Astrocyte (in vitro differentiated cells and primary cell): ENCODE measurements around the gene CHST6. TPM values are rescaled to one million over a fixed set of nuclear protein-coding genes. Genes with fewer than 3 reads are reported as not detected.

Experiments used
- DNase-seq: peaks from one replicate; pipeline ENCODE4 v3.0.0-alpha.2; 2010; ENCODE audit warnings: low read depth
- FAIRE-seq: peaks from 2 replicates; lab custom pipeline; 2011; peaks lifted over from hg19 to GRCh38; lab: Jason Lieb, UNC
- H2AFZ ChIP-seq: 2 replicates; pipeline ENCODE4 v1.6.0; 2012; ENCODE audit warnings: low read depth, low read length, inconsistent platforms
- H3K27ac ChIP-seq: 2 replicates; pipeline ENCODE4 v1.5.1; 2011; ENCODE audit warnings: low read depth, low read length, inconsistent platforms
- H3K27me3 ChIP-seq: 2 replicates; pipeline ENCODE4 v1.6.0; 2011; ENCODE audit warnings: low read length, inconsistent platforms; ENCODE audit not compliant: insufficient read depth
- H3K36me3 ChIP-seq: 2 replicates; pipeline ENCODE4 v1.5.1; 2011; ENCODE audit warnings: low read length, inconsistent platforms; ENCODE audit not compliant: insufficient read depth
- H3K4me1 ChIP-seq: 2 replicates; pipeline ENCODE4 v1.5.1; 2011; ENCODE audit warnings: low read length, inconsistent platforms; ENCODE audit not compliant: insufficient read depth
- H3K4me2 ChIP-seq: 2 replicates; pipeline ENCODE4 v1.6.0; 2012; ENCODE audit warnings: low read length, inconsistent platforms
- H3K4me3 ChIP-seq: 2 replicates; pipeline ENCODE4 v1.5.1; 2011; ENCODE audit warnings: low read depth, mild to moderate bottlenecking, low read length, inconsistent platforms; ENCODE audit not compliant: insufficient read depth
- H3K79me2 ChIP-seq: 2 replicates; pipeline ENCODE4 v1.6.0; 2012; ENCODE audit warnings: mild to moderate bottlenecking, low read length, inconsistent platforms; ENCODE audit not compliant: insufficient read depth
- H3K9ac ChIP-seq: 2 replicates; pipeline ENCODE4 v1.6.0; 2012; ENCODE audit warnings: mild to moderate bottlenecking, low read length, inconsistent platforms
- H3K9me3 ChIP-seq: 2 replicates; pipeline ENCODE4 v1.5.1; 2012; ENCODE audit warnings: low read depth, mild to moderate bottlenecking, low read length, inconsistent platforms; ENCODE audit not compliant: insufficient read depth
- H4K20me1 ChIP-seq: 2 replicates; pipeline ENCODE4 v1.6.0; 2012; ENCODE audit warnings: low read length, inconsistent platforms; ENCODE audit not compliant: insufficient read depth
- H3K27ac Mint-ChIP-seq: one replicate; pipeline ENCODE4 v1.8.0; 2021; ENCODE audit warnings: mild to moderate bottlenecking, mixed read lengths; ENCODE audit not compliant: unreplicated experiment
- H3K27me3 Mint-ChIP-seq: one replicate; pipeline ENCODE4 v1.8.0; 2021; ENCODE audit warnings: low read depth, mixed read lengths; ENCODE audit not compliant: unreplicated experiment
- H3K36me3 Mint-ChIP-seq: one replicate; pipeline ENCODE4 v1.8.0; 2021; ENCODE audit warnings: low read depth, mixed read lengths; ENCODE audit not compliant: unreplicated experiment
- H3K4me1 Mint-ChIP-seq: one replicate; pipeline ENCODE4 v1.8.0; 2021; ENCODE audit warnings: low read depth, mixed read lengths; ENCODE audit not compliant: unreplicated experiment
- H3K4me3 Mint-ChIP-seq: one replicate; pipeline ENCODE4 v1.8.0; 2021; ENCODE audit warnings: mild to moderate bottlenecking, moderate library complexity, mixed read lengths; ENCODE audit not compliant: unreplicated experiment
- H3K9me3 Mint-ChIP-seq: one replicate; pipeline ENCODE4 v1.8.0; 2021; ENCODE audit warnings: mild to moderate bottlenecking, mixed read lengths; ENCODE audit not compliant: unreplicated experiment
- EZH2 ChIP-seq: IDR thresholded peaks from 2 replicates; pipeline ENCODE4 v1.6.1; 2012; ENCODE audit warnings: mild to moderate bottlenecking, low read length, inconsistent platforms; ENCODE audit not compliant: insufficient read depth
- total RNA-seq: library from RNA; stranded (reverse); gene quantifications from 2 replicates; pipeline ENCODE4 v1.2.1, GENCODE V29; 2021
- TF ChIP-seq, protein P1 (sequence below): IDR thresholded peaks from 2 replicates; pipeline ENCODE4 v1.5.1; 2011; ENCODE audit warnings: low read depth, mild to moderate bottlenecking, inconsistent platforms, low read length, moderate library complexity; ENCODE audit not compliant: insufficient read depth

The CHST6 gene
- total RNA-seq, 1 donor from 2014 or later = 2.5 TPM

DNA sequence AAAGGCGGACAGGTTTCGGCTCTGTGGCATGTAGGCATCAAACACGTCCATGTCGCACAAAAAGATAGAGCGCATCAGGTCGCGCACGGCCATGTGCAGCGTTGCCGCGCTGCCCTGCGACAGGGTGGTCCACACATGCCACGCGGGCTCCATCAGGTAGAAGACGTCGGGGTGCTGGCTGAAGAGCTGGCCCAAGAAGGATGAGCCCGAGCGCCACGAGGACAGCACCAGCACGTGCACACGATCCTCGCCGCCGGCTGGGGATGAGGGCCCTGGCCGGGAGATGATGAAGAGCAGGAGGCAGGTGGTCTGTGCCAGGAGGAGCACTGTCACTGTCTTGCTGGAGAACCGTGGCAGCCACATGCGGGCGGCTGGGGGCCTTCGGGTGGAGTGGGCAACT lies 34.7 kb upstream of the CHST6 start:
- Histone ChIP-seq H3K4me3 (no peak overlapping the region), H3K4me2 (no peak overlapping the region), H3K27ac (no peak overlapping the region), H3K9ac (no peak overlapping the region), H4K20me1 (no peaks in the 10 kb centered on the region), H3K79me2 (no peaks in the 10 kb centered on the region), H3K4me1 (no peaks in the 10 kb centered on the region), H3K36me3 (no peaks in the 10 kb centered on the region), H2AFZ (no peak overlapping the region), H3K9me3 (no peaks in the 10 kb centered on the region), H3K27me3 (no peaks in the 10 kb centered on the region)
- TF ChIP-seq, protein P1, sequence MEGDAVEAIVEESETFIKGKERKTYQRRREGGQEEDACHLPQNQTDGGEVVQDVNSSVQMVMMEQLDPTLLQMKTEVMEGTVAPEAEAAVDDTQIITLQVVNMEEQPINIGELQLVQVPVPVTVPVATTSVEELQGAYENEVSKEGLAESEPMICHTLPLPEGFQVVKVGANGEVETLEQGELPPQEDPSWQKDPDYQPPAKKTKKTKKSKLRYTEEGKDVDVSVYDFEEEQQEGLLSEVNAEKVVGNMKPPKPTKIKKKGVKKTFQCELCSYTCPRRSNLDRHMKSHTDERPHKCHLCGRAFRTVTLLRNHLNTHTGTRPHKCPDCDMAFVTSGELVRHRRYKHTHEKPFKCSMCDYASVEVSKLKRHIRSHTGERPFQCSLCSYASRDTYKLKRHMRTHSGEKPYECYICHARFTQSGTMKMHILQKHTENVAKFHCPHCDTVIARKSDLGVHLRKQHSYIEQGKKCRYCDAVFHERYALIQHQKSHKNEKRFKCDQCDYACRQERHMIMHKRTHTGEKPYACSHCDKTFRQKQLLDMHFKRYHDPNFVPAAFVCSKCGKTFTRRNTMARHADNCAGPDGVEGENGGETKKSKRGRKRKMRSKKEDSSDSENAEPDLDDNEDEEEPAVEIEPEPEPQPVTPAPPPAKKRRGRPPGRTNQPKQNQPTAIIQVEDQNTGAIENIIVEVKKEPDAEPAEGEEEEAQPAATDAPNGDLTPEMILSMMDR = no peak
- no peak for TF ChIP-seq EZH2
- no peak for DNase-seq
- Mint-ChIP-seq H3K4me1 (no peaks in the 10 kb centered on the region), H3K36me3 (peaks cover 3% of the 10 kb centered on the region), H3K9me3 (peaks cover 2% of the 10 kb centered on the region), H3K27me3 (peaks cover 19% of the 10 kb centered on the region), H3K27ac (no peak overlapping the region), H3K4me3 (no peak overlapping the region)
- no peak for FAIRE-seq

DNA sequence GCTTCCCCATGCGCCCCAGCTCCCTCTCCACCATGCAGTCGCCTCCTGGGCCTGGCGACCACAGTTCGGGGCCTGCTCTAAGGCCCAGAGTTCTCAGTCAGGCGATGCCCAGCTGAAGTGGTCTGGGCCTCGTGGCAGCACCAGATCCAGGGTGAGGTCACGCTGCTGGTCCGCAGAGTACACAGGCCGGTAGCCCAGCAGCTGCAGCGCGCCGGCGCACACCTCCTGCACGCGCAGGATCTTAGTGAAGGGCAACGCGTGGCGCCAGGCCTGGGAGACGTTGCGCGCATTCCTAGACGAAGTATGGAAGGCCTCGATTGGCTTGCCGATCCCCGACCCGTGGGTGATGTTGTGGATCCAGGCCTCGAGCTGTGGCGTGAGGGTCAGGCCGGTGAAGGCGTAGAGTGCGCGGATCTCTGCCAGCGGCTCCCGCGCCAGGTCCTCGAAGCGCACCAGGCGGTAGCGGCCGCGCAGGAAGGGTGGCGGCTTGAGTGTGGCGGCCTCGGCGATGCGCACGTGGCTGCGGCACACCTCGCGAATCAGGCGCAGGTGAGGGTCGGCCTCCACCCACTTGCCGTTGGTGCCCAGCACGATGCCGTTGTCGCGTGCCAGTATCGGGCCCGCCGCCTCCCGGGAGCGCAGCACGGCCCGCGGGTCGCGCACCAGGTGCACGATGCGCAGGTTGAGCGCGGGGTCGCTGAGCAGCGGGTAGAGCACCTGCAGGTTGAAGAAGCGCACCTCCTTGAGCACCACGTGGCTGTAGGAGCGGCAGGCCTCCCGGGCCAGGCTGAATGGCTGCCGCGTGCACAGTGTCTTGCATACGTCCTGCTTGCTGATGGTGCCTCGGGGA lies 34.0 kb upstream of the CHST6 start:
- Histone ChIP-seq H3K27ac (no peak overlapping the region), H3K4me1 (no peaks in the 10 kb centered on the region), H3K4me3 (no peak overlapping the region), H3K27me3 (no peaks in the 10 kb centered on the region), H3K9ac (no peak overlapping the region), H3K79me2 (no peaks in the 10 kb centered on the region), H2AFZ (no peak overlapping the region), H3K9me3 (no peaks in the 10 kb centered on the region), H3K4me2 (no peak overlapping the region), H3K36me3 (no peaks in the 10 kb centered on the region), H4K20me1 (no peaks in the 10 kb centered on the region)
- Mint-ChIP-seq H3K27me3 (peaks cover 16% of the 10 kb centered on the region), H3K4me3 (no peak overlapping the region), H3K4me1 (no peaks in the 10 kb centered on the region), H3K9me3 (peaks cover 2% of the 10 kb centered on the region), H3K36me3 (peaks cover 3% of the 10 kb centered on the region), H3K27ac (no peak overlapping the region)
- TF ChIP-seq, protein P1 = no peak
- DNase-seq (no peak), FAIRE-seq (no peak)

DNA sequence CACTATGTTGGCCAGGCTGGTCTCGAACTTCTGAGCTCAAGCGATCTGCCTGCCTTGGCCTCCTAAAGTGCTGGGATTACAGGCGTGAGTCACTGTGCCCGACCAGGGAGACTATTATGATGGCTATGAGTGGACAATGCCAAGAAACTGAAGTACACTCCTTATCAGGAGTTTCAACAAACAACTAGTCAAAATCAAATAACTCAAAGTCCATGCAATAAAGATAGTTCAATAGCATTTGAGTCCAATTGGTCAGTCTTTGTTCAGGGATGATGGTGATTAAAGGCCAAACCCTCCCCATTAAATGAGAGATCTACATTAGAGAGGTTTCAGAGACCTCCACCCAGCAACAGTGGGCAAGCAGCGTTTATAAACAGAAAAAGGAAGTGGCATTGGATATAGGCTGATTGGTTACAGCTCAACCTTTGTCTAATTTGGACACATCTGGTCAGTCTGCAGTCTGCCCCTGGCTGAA lies 32.6 kb upstream of the CHST6 start:
- FAIRE-seq = no peak
- H3K27ac Mint-ChIP-seq = no peak overlapping the region
- H3K9me3 Mint-ChIP-seq = peaks cover 2% of the 10 kb centered on the region
- no peak overlapping the region for H3K4me2 ChIP-seq
- no peak overlapping the region for H3K4me3 Mint-ChIP-seq
- H3K9ac ChIP-seq = no peak overlapping the region
- no peaks in the 10 kb centered on the region for H3K36me3 ChIP-seq
- H3K4me1 ChIP-seq = no peaks in the 10 kb centered on the region
- no peaks in the 10 kb centered on the region for H4K20me1 ChIP-seq
- H3K27me3 ChIP-seq = no peaks in the 10 kb centered on the region
- peaks cover 3% of the 10 kb centered on the region for H3K36me3 Mint-ChIP-seq
- H3K9me3 ChIP-seq = no peaks in the 10 kb centered on the region
- TF ChIP-seq, protein P1 = no peak
- TF ChIP-seq EZH2 = no peak
- no peaks in the 10 kb centered on the region for H3K79me2 ChIP-seq
- no peaks in the 10 kb centered on the region for H3K4me1 Mint-ChIP-seq
- no peak for DNase-seq
- H3K4me3 ChIP-seq = no peak overlapping the region
- H2AFZ ChIP-seq = no peak overlapping the region
- no peak overlapping the region for H3K27ac ChIP-seq
- H3K27me3 Mint-ChIP-seq = peaks cover 16% of the 10 kb centered on the region
